ENCODE results near the gene KLHDC10. TPM values are rescaled to one million over a fixed set of nuclear protein-coding genes. Genes with fewer than 3 reads are reported as not detected.

KLHDC10 gene
- total RNA-seq, 1 donor from 2014 or later: 15.6 TPM

DNA sequence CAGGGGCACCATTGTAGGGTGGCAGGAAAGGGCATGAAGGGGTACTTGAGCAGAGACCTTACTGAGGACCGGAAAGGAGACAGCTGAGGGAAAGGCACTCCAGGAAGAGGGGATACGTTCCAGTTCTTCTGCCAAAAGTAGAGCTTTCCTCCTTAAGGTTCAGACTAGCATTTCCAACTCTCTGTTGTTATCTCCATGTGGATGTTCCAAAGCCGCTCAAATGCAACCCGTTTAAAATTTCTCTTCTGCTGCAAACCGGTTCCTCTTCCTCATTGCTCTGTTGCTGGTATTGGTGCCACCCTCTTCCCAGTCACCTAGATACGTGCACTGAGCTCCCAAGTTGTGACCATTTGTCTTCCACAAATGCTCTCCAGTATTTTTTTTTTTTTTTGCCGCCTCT is 87.4 kb downstream of the KLHDC10 start:
- DNase-seq (ENCODE audit: low read depth): no peak
- Histone ChIP-seq H3K4me3 (ENCODE audit: low read depth, low read length) (no peak overlapping the region), H3K36me3 (ENCODE audit: control insufficient read depth, insufficient read depth, low read length) (no peaks in the 10 kb centered on the region), H3K27me3 (ENCODE audit: control insufficient read depth, insufficient read depth, low read length) (no peaks in the 10 kb centered on the region)
- TF ChIP-seq, protein P1, sequence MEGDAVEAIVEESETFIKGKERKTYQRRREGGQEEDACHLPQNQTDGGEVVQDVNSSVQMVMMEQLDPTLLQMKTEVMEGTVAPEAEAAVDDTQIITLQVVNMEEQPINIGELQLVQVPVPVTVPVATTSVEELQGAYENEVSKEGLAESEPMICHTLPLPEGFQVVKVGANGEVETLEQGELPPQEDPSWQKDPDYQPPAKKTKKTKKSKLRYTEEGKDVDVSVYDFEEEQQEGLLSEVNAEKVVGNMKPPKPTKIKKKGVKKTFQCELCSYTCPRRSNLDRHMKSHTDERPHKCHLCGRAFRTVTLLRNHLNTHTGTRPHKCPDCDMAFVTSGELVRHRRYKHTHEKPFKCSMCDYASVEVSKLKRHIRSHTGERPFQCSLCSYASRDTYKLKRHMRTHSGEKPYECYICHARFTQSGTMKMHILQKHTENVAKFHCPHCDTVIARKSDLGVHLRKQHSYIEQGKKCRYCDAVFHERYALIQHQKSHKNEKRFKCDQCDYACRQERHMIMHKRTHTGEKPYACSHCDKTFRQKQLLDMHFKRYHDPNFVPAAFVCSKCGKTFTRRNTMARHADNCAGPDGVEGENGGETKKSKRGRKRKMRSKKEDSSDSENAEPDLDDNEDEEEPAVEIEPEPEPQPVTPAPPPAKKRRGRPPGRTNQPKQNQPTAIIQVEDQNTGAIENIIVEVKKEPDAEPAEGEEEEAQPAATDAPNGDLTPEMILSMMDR (IDR thresholded peaks at IDR 0.05; ENCODE audit: insufficient read depth, low read length, poor library complexity, severe bottlenecking): no peak

DNA sequence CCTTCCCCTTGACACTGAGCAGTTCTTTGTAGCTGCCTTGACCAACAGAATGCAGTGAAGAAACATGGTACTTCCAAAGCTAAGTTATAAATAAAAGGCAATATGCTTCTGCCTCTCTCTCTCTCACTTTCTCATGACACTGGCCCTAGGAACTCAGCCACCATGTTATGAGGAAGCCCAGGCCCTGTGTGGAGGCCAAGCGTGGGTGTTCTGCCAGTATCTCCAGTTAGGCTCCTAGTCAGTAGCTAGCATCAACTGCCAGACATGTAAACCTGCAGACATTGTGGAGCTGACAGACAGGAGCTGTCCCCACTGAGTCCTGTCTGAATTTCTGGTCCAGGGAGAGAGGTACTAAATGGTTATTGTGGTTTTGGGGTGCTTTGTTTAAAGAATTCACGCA is 89.7 kb downstream of the KLHDC10 start:
- Histone ChIP-seq H3K4me3 (ENCODE audit: low read depth, low read length) (no peak overlapping the region), H3K36me3 (ENCODE audit: control insufficient read depth, insufficient read depth, low read length) (no peaks in the 10 kb centered on the region), H3K27me3 (ENCODE audit: control insufficient read depth, insufficient read depth, low read length) (no peaks in the 10 kb centered on the region)
- DNase-seq (ENCODE audit: low read depth): no peak
- TF ChIP-seq, protein P1 (IDR thresholded peaks at IDR 0.05; ENCODE audit: insufficient read depth, low read length, poor library complexity, severe bottlenecking): no peak

DNA sequence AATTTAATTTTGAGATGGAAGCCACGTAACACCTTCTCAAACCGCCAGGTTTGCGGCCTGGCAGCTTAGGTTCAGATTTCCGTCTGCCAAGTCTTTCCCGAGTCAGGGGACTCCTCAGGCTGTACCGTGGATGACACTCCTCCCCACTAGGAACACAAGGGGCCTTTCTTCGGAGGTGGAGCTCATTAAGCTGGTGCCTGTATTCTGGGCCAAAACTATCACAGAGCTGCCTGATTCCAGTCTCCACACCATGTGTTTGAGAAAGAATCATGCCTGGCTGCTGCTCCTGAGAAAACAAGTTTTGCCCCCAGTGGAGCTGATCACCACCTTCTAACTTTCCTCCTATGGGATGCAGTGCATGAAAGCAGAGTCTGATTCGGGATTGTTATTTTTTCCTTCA is 90.1 kb downstream of the KLHDC10 start:
- TF ChIP-seq, protein P1 (IDR thresholded peaks at IDR 0.05; ENCODE audit: insufficient read depth, low read length, poor library complexity, severe bottlenecking): no peak
- H3K27me3 ChIP-seq (ENCODE audit: control insufficient read depth, insufficient read depth, low read length): no peaks in the 10 kb centered on the region
- no peak for DNase-seq (ENCODE audit: low read depth)
- no peaks in the 10 kb centered on the region for H3K36me3 ChIP-seq (ENCODE audit: control insufficient read depth, insufficient read depth, low read length)
- no peak overlapping the region for H3K4me3 ChIP-seq (ENCODE audit: low read depth, low read length)

DNA sequence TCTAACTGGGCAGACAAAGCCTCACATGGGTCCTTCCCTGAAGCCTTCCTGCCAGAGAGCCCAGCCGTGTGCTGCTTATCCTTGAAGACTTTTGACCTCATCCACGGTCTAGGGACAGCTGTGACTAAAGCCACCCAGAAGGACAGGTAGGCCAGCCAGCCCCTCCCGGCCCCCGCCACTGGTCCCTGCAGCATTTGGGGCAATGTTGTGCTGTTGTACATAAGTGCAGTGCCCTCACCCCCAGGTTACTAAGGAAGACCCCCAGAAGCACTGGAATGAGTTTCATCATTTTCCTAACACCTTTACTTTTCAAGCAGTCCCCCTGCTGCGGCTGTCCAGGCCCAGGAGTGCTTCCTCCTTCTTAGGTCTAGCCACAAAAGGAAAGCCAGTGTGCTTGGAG is 91.9 kb downstream of the KLHDC10 start:
- H3K36me3 ChIP-seq (ENCODE audit: control insufficient read depth, insufficient read depth, low read length): no peaks in the 10 kb centered on the region
- DNase-seq (ENCODE audit: low read depth): no peak
- H3K27me3 ChIP-seq (ENCODE audit: control insufficient read depth, insufficient read depth, low read length): no peaks in the 10 kb centered on the region
- TF ChIP-seq, protein P1 (IDR thresholded peaks at IDR 0.05; ENCODE audit: insufficient read depth, low read length, poor library complexity, severe bottlenecking): no peak
- H3K4me3 ChIP-seq (ENCODE audit: low read depth, low read length): no peak overlapping the region

DNA sequence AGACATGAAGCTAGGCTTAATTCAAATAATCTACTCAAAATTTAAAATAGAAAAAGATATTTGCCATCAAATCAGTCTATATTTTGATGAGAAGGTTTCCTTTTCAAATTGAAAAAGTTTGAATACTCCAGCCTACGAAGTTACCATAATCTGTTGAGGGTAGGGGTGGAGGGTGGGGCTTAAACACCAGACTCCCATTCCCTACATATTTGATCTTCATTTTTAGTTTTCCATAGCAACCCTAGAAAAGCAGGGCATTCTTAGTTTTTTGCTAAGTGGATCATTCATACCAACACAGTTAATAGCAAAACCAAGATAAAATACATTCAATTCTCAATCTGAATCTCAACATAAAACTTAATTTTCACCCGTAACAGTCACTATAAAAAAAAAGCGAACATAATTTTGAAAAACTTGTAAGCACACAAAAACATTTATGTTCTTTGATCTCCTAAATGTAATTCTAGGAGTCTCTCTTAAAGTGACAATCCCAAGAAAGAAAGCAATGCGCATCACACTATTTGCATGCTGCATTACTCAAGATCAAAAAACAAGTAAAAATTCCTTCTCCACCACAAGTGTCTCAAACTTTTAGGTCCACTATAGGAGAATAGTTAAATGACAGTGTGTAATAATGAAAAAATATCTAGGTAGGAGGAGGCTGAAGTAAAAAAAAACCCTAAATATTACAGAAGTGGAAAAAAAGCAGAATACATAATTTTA is 104.1 kb downstream of the KLHDC10 start:
- Histone ChIP-seq H3K36me3 (ENCODE audit: control insufficient read depth, insufficient read depth, low read length) (no peaks in the 10 kb centered on the region), H3K27me3 (ENCODE audit: control insufficient read depth, insufficient read depth, low read length) (no peaks in the 10 kb centered on the region), H3K4me3 (ENCODE audit: low read depth, low read length) (no peak overlapping the region)
- TF ChIP-seq, protein P1 (IDR thresholded peaks at IDR 0.05; ENCODE audit: insufficient read depth, low read length, poor library complexity, severe bottlenecking): no peak
- DNase-seq (ENCODE audit: low read depth): no peak

DNA sequence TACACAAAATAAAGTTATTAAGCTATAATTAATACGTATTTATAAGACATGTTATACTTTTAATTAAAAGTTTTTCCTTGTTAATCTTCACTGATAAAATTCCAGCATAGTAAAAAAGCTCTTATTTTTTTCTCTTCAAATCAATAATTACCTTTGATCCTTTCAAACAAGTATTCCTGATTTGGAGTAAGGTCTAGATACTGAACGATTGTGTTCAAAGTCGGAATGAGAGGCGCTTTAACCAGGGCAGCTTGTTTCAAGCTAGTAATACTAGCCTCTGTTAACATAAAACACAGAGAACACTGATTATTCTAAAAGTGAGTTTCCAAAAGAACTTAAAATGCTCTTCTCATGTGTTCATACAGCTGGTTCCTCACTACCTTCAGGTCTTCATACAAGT is 107.9 kb downstream of the KLHDC10 start:
- Histone ChIP-seq H3K27me3 (ENCODE audit: control insufficient read depth, insufficient read depth, low read length) (no peaks in the 10 kb centered on the region), H3K4me3 (ENCODE audit: low read depth, low read length) (no peak overlapping the region), H3K36me3 (ENCODE audit: control insufficient read depth, insufficient read depth, low read length) (no peaks in the 10 kb centered on the region)
- TF ChIP-seq, protein P1 (IDR thresholded peaks at IDR 0.05; ENCODE audit: insufficient read depth, low read length, poor library complexity, severe bottlenecking): no peak
- DNase-seq (ENCODE audit: low read depth): no peak
